GM12878 (cell line): ENCODE results near the gene RINT1. TPM values are rescaled to one million over a fixed set of nuclear protein-coding genes. Genes with fewer than 3 reads are reported as not detected.

Source experiments
- BCL11A ChIP-seq: IDR thresholded peaks from 2 replicates; pipeline ENCODE4 v1.6.1; 2011; ENCODE audit warnings: low read depth, low read length
- ESRRA ChIP-seq: IDR thresholded peaks from 2 replicates; pipeline ENCODE4 v1.6.1; 2012; ENCODE audit warnings: mild to moderate bottlenecking, low read length, improper control_type of control experiment
- FOXK2 ChIP-seq: fragments of 450-650 bp; IDR thresholded peaks from 2 replicates; pipeline ENCODE4 v1.6.1; 2017; ENCODE audit warnings: mild to moderate bottlenecking, moderate library complexity
- GABPA ChIP-seq: IDR thresholded peaks from 2 replicates; pipeline ENCODE4 v1.6.1; 2014; ENCODE audit warnings: antibody characterized with exemption, low read depth, mild to moderate bottlenecking, inconsistent platforms
- HCFC1 ChIP-seq: fragments of 150-350 bp; IDR thresholded peaks from 2 replicates; pipeline ENCODE4 v1.6.1; 2014; ENCODE audit warnings: low read length
- HDAC2 ChIP-seq: fragments of 200-600 bp; sonication (generic); IDR thresholded peaks from 2 replicates; pipeline ENCODE4 v1.6.1; 2017
- KAT2A ChIP-seq: conservative IDR thresholded peaks from 2 replicates; pipeline ENCODE4 v1.6.1; 2011; ENCODE audit warnings: low read depth, low read length; ENCODE audit not compliant: control insufficient read depth
- KLF5 ChIP-seq: fragments of 450-650 bp; IDR thresholded peaks from 2 replicates; pipeline ENCODE4 v1.6.1; 2014; ENCODE audit warnings: mild to moderate bottlenecking; ENCODE audit not compliant: partially characterized antibody
- MEF2B ChIP-seq: fragments of 450-650 bp; IDR thresholded peaks from 2 replicates; pipeline ENCODE4 v1.6.1; 2018; ENCODE audit warnings: mild to moderate bottlenecking, moderate library complexity; ENCODE audit not compliant: partially characterized antibody, poor library complexity, severe bottlenecking
- MTA3 ChIP-seq: IDR thresholded peaks from 2 replicates; pipeline ENCODE4 v1.6.1; 2012; ENCODE audit warnings: low read length, inconsistent platforms, borderline replicate concordance
- MYC ChIP-seq: IDR thresholded peaks from 2 replicates; pipeline ENCODE4 v1.6.1; 2011; ENCODE audit warnings: mild to moderate bottlenecking, low read length, moderate library complexity, inconsistent platforms; ENCODE audit not compliant: insufficient read depth, insufficient replicate concordance, insufficient read length, severe bottlenecking
- NFYA ChIP-seq: IDR thresholded peaks from 2 replicates; pipeline ENCODE4 v1.6.1; 2011; ENCODE audit warnings: low read depth, mild to moderate bottlenecking, low read length, improper control_type of control experiment, borderline replicate concordance
- RELA ChIP-seq: fragments of 450-650 bp; IDR thresholded peaks from 2 replicates; pipeline ENCODE4 v1.8.0; 2014; ENCODE audit warnings: borderline replicate concordance; ENCODE audit not compliant: partially characterized antibody
- SMAD5 ChIP-seq: IDR thresholded peaks from 2 replicates; pipeline ENCODE4 v1.6.1; 2016; ENCODE audit warnings: antibody characterized with exemption, low read depth
- SMARCA5 ChIP-seq: fragments of 450-650 bp; IDR thresholded peaks from 2 replicates; pipeline ENCODE4 v1.6.1; 2017; ENCODE audit warnings: mild to moderate bottlenecking
- TARDBP ChIP-seq: IDR thresholded peaks from 2 replicates; pipeline ENCODE4 v1.6.1; 2016; ENCODE audit warnings: borderline replicate concordance
- TCF3 ChIP-seq: IDR thresholded peaks from 2 replicates; pipeline ENCODE4 v1.6.1; 2012; ENCODE audit warnings: low read depth, mild to moderate bottlenecking, low read length, borderline replicate concordance; ENCODE audit not compliant: insufficient read depth
- WRNIP1 ChIP-seq: IDR thresholded peaks from 2 replicates; pipeline ENCODE4 v1.6.1; 2011; ENCODE audit warnings: low read depth, low read length, improper control_type of control experiment, borderline replicate concordance
- YBX1 ChIP-seq: fragments of 450-650 bp; IDR thresholded peaks from 2 replicates; pipeline ENCODE4 v1.6.1; 2016; ENCODE audit warnings: antibody characterized with exemption
- ZBED1 ChIP-seq: IDR thresholded peaks from 2 replicates; pipeline ENCODE4 v1.6.1; 2016; ENCODE audit warnings: borderline replicate concordance
- ZZZ3 ChIP-seq: IDR thresholded peaks from 2 replicates; pipeline ENCODE4 v1.6.1; 2011; ENCODE audit warnings: low read depth; ENCODE audit not compliant: control insufficient read depth, insufficient read length
- polyA plus RNA-seq, 11 experiments: library from polyadenylated mRNA; depleted of rRNA in 4 of 11; unstranded in 6 of 11; stranded (reverse) in 5 of 11; fragments of >200 nt; fragmentation: Nextera tagmentation in 4 of 11; fragmentation: Illumina TruSeq in 1 of 11; extraction: Ambion mirVana in 4 of 11; extraction: Trizol in 1 of 11; gene quantifications; 1 replicate in 1 of 11; 2 replicates in 10 of 11; pipeline versions ENCODE4 v1.2.1 to v1.2.3, GENCODE V29; 2011 to 2016; ENCODE audit warnings: inconsistent platforms in 2 of 11, missing spikeins in 2 of 11, low read depth in 1 of 11
- total RNA-seq, 4 experiments: library from RNA; depleted of rRNA in 3 of 4; stranded (reverse); fragments of >200 nt in 3 of 4; fragmentation: Illumina TruSeq in 1 of 4; extraction: Trizol in 1 of 4; gene quantifications; 2 replicates each; pipeline versions ENCODE4 v1.2.1 to v1.2.3, GENCODE V29; 2013 to 2021
- TF ChIP-seq, protein P1 (sequence below): IDR thresholded peaks from 2 replicates; pipeline ENCODE4 v1.6.1; 2011; ENCODE audit warnings: low read depth, mild to moderate bottlenecking, low read length, moderate library complexity, borderline replicate concordance; ENCODE audit errors: extremely low read depth
- TF ChIP-seq, protein P2 (sequence below): IDR thresholded peaks from 2 replicates; pipeline ENCODE4 v1.6.1; 2012; ENCODE audit warnings: low read depth, low read length, improper control_type of control experiment

RINT1 gene
- total and polyA plus RNA-seq, 10 of the 15 experiments (the other 5 are each of a cell fraction or from before 2014, with no cell fraction given): 6.7 to 32.3 (median 17.3) TPM

DNA sequence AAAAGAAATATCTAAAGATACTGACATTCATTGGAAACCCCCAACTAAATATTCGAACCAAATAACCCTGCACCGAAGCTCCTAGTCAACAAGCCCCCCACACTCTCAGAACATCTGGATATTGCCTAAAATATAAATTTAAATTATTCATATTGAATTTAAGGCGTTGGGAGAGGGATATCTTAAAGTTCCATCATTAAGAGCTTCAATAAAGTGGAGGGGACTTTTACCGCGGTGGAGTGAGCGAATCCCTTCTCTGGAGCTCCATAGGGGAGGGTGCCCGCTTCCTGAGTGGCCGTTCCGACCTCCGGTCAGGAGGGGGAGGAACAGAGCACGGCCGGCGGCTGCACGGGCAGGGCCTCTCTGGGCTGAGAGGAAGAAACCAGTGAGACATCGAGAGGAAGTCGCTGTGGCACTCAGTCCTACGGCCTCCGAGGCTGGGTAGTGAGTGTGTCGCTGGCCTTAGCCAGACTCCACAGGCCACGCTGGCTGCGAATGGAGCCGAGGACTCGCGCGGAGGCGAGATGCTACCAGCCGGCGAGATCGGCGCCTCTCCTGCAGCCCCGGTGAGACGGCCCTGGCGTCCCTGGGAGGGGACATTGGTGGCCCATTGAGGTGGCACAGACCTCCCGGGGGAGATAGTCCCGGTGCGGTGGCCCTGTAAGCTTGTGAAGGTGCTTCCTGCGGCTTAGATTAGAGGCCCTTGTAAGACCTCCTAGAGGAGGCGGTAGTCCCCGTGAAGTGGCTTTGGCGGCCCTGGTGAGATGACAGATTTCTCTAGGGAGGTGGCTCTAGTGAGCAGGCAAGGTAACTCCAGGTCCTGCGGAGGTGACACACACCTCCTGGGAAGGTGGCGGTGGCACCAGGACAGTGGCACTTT, at the start of gene RINT1 (continued):
- TF ChIP-seq WRNIP1 (peak; percentile 95; the same call in 1 of the 2 replicates), KAT2A (no peak), HCFC1 (peak; percentile 78), FOXK2 (peak; percentile 46; the same call in 1 of the 2 replicates), SMAD5 (peak; percentile 96), SMARCA5 (peak; percentile 93), MTA3 (no peak; the same call in 1 of the 2 replicates), KLF5 (peak; percentile 78), TCF3 (peak; percentile 68; the same call in 1 of the 2 replicates), ZBED1 (peak; percentile 79; the same call in 1 of the 2 replicates), MYC (peak; percentile 28), ESRRA (no peak), TARDBP (peak; percentile 69; the same call in 1 of the 2 replicates), ZZZ3 (no peak), RELA (peak; percentile 65), YBX1 (no peak), MEF2B (peak; percentile 81), GABPA (peak; percentile 87), BCL11A (0 out of 2 replicates have a peak, but pooled peaks have one; percentile 20), HDAC2 (no peak), NFYA (no peak)
- TF ChIP-seq, protein P1, sequence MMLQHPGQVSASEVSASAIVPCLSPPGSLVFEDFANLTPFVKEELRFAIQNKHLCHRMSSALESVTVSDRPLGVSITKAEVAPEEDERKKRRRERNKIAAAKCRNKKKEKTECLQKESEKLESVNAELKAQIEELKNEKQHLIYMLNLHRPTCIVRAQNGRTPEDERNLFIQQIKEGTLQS: no peak
- TF ChIP-seq, protein P2, sequence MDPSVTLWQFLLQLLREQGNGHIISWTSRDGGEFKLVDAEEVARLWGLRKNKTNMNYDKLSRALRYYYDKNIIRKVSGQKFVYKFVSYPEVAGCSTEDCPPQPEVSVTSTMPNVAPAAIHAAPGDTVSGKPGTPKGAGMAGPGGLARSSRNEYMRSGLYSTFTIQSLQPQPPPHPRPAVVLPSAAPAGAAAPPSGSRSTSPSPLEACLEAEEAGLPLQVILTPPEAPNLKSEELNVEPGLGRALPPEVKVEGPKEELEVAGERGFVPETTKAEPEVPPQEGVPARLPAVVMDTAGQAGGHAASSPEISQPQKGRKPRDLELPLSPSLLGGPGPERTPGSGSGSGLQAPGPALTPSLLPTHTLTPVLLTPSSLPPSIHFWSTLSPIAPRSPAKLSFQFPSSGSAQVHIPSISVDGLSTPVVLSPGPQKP: no peak; the same call in 1 of the 2 replicates
